ENCODE results near the gene E2F4. TPM values are rescaled to one million over a fixed set of nuclear protein-coding genes. Genes with fewer than 3 reads are reported as not detected.

E2F4 gene
- total and polyA plus RNA-seq, 2 of the 8 experiments (the other 6 are each of a cell fraction or from before 2014, with no cell fraction given) = 79.9 to 157 TPM

- Histone ChIP-seq H4K91ac (replicated peaks; ENCODE audit: insufficient read length, low read length) (no peak overlapping the region), H3K14ac (ENCODE audit: insufficient read length) (no peak overlapping the region), H4K8ac (ENCODE audit: extremely low read depth, insufficient read depth, low read length) (no peak overlapping the region), H3K18ac (ENCODE audit: extremely low read depth, low read length) (no peak overlapping the region), H3K56ac (replicated peaks; ENCODE audit: insufficient read length, low read depth, low read length) (no peak overlapping the region), H3K79me1 (ENCODE audit: low read depth, low read length) (no peaks in the 10 kb centered on the region), H2BK15ac (ENCODE audit: low read length) (no peak overlapping the region), H3K9ac (replicated peaks in 1 of 4; ENCODE audit: extremely low read depth in 1 of 4, low read depth in 3 of 4, low read length in 3 of 4) (no peak overlapping the region; a peak in 1 of 7 replicates), H2AK5ac (ENCODE audit: low read depth, low read length) (no peak overlapping the region), H3K9me3 (ENCODE audit: insufficient read depth in 2 of 2, low read depth in 1 of 2, low read length in 1 of 2) (no peaks in the 10 kb centered on the region), H3K4me1 (replicated peaks in 1 of 4; ENCODE audit: control insufficient read depth in 3 of 4, insufficient read depth in 4 of 4, low read length in 3 of 4) (peaks cover 0 to 10% (median 1%) of the 10 kb centered on the region in 4 experiments; a peak in 2 of 7 replicates), H2BK12ac (ENCODE audit: low read depth, low read length) (0 out of 2 replicates have a peak overlapping the region, but pooled peaks have one; percentile 50), H3K36me3 (ENCODE audit: control insufficient read depth in 2 of 4, insufficient read depth in 4 of 4, low read length in 3 of 4) (peaks cover 0 to 3% (median 0%) of the 10 kb centered on the region in 4 experiments; a peak in 2 of 8 replicates), H2AFZ (ENCODE audit: low read length) (no peak overlapping the region), H3K23ac (ENCODE audit: insufficient read length) (no peak overlapping the region), H3K79me2 (ENCODE audit: control insufficient read depth in 1 of 2, insufficient read depth in 2 of 2, low read length in 2 of 2) (no peaks in the 10 kb centered on the region), H3K4me3 (ENCODE audit: extremely low read depth in 1 of 4, insufficient read depth in 2 of 4, low read depth in 3 of 4, low read length in 4 of 4) (no peak overlapping the region), H2BK20ac (ENCODE audit: low read length) (no peak overlapping the region), H3K27me3 (replicated peaks in 1 of 4; ENCODE audit: control insufficient read depth in 3 of 4, extremely low read depth in 1 of 4, insufficient read depth in 3 of 4, low read length in 3 of 4) (peaks cover 0 to 9% (median 6%) of the 10 kb centered on the region in 4 experiments; a peak in 4 of 7 replicates), H2BK5ac (ENCODE audit: low read depth, low read length) (peak overlapping the region; percentile 60; the same call in 1 of the 2 replicates), H3K23me2 (ENCODE audit: low read depth, low read length) (no peaks in the 10 kb centered on the region), H3K4me2 (ENCODE audit: insufficient read depth in 1 of 2, low read depth in 2 of 2, low read length in 2 of 2) (no peak overlapping the region), H4K20me1 (replicated peaks in 1 of 2; ENCODE audit: control insufficient read depth in 1 of 2, insufficient read depth in 2 of 2, low read length in 2 of 2) (no peaks in the 10 kb centered on the region), H2BK120ac (replicated peaks; ENCODE audit: low read depth, low read length) (no peak overlapping the region), H3K27ac (ENCODE audit: low read depth, low read length) (no peak overlapping the region), H3K4ac (replicated peaks; ENCODE audit: insufficient read length, low read depth, low read length) (no peak overlapping the region), H4K5ac (ENCODE audit: insufficient read length, low read depth, low read length) (no peak overlapping the region)
- WGBS, 2 experiments (ENCODE audit: extremely low coverage in 1 of 2, insufficient coverage in 1 of 2, insufficient read length in 1 of 2, insufficient replicate concordance in 2 of 2, low coverage in 1 of 2, low lambda C conversion rate in 2 of 2, missing lambda C conversion rate in 1 of 2) = 84% methylated on average over 8 of the region's 11 CpGs; no CpG with 5 or more reads in 1 of the 2 experiments
- POLR2A ChIA-PET (ENCODE audit: partially characterized antibody) = interaction anchor here (0.8 to 4.3 kb wide), 9 partner anchors 8 to 210 kb away, joined by 3 to 20 read pairs (median 3); partner anchors contain the start of genes FHOD1 and TMEM208
- no peak for DNase-seq (ENCODE audit: low read depth in 1 of 2, low spot score in 2 of 2)
- TF ChIP-seq GTF2F1 (IDR thresholded peaks at IDR 0.05; ENCODE audit: borderline replicate concordance, low read depth, low read length) (no peak), POU5F1 (IDR thresholded peaks at IDR 0.05; ENCODE audit: low read depth, low read length) (no peak), POLR2A (IDR thresholded peaks at IDR 0.05; ENCODE audit: control extremely low read depth in 1 of 2, low read depth in 2 of 2, low read length in 2 of 2) (no peak), TBP (IDR thresholded peaks at IDR 0.05; ENCODE audit: low read depth, low read length) (no peak)
- FAIRE-seq = no peak
- CTCF ChIA-PET (ENCODE audit: partially characterized antibody) = interaction anchor here (1.0 to 8.9 kb wide), 8 partner anchors 12 to 210 kb away, joined by 3 to 111 read pairs (median 5); partner anchors contain the start of genes E2F4, ELMO3 and TMEM208
Observed at GRCh38 chr16:67208154-67208896, 16.4 kb downstream of the E2F4 start.
